ENCODE measurements around the gene MTG2. TPM values are rescaled to one million over a fixed set of nuclear protein-coding genes. Genes with fewer than 3 reads are reported as not detected.

MTG2 gene
- total and polyA plus RNA-seq, 2 of the 4 experiments (the other 2 are of a cell fraction) = 11.5 to 25.2 TPM

DNA sequence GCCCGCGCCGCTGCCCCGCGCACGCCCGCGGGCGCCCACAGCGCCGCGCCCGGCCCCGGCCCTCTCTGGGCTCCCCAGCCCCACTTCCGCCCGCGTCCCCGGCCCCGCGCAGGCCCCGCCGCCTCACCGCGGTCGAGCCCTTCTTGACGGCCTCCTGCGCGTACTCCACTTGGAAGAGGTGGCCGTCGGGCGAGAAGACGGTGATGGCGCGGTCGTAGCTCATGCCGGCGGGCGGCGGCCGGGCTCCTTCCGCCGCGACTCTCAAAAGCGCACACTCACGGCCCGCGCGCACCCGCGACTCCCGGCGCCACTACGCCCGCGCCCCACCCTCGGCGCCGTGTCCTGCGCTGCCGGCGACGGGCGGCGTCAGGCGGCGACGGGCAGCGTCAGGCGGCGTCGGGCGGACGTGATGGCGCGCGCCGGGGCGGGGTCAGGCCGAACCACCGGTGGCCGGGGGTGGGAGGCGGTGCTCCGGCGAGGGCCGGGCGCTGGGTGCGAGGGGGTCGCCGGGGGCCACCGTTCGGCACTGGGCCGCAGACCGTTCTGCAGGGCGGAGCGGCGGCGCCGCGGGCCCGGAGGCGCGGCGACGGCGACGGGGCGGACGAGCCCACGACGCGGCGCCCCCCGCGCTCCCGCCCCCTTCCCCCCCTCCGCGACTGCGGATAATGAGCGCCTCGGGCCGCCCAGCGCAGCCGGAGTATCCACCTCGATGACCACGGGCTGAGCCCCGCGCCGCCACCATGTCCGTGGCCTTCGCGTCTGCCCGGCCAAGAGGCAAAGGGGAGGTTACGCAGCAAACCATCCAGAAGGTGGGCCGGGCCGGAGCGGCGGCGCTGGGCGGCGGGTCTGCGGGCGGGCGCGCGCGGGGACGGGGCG is 39.5 kb upstream of the MTG2 start, which contains the start of the genes PSMA7 and SS18L1:
Gene PSMA7, minus strand, starts transcription at position 314 of the 876 bp plus-strand sequence. Its CDS starts 91 bp downstream, at position 223.
Gene SS18L1, plus strand, starts transcription at position 689 of the 876 bp plus-strand sequence. Its CDS starts 52 bp downstream, at position 741.
- peak within 1 kb of the TSS; percentile 71 for H2AK5ac ChIP-seq (ENCODE audit: low read depth, low read length)
- H3K27ac ChIP-seq (ENCODE audit: insufficient read depth, low read length) = peak within 1 kb of the TSS; percentile 99
- no peak for TF ChIP-seq RFX5 (IDR thresholded peaks at IDR 0.05; ENCODE audit: low read depth, low read length)
- TF ChIP-seq RAD21 (IDR thresholded peaks at IDR 0.05; ENCODE audit: low read length) = no peak
- TF ChIP-seq MXI1 (IDR thresholded peaks at IDR 0.05; ENCODE audit: borderline replicate concordance, low read depth, low read length) = 0 out of 2 replicates have a peak, but pooled peaks have one; percentile 67
- peak; percentile 86; the same call in 1 of the 2 replicates for TF ChIP-seq MAZ (IDR thresholded peaks at IDR 0.05; ENCODE audit: borderline replicate concordance, low read depth, low read length)
- peak; percentile 87 for TF ChIP-seq POLR2A (IDR thresholded peaks at IDR 0.05; ENCODE audit: low read depth, low read length)
- TF ChIP-seq NFE2L2 (IDR thresholded peaks at IDR 0.05; ENCODE audit: low read depth, low read length) = peak; percentile 37; the same call in 1 of the 2 replicates
- peak; percentile 85 for TF ChIP-seq BHLHE40 (IDR thresholded peaks at IDR 0.05; ENCODE audit: low read depth, low read length)
- no peak for TF ChIP-seq USF2 (IDR thresholded peaks at IDR 0.05; ENCODE audit: low read depth, low read length)
- H3K79me1 ChIP-seq (ENCODE audit: low read depth in 1 of 2, low read length in 2 of 2) = peaks cover 12 to 78% of the 10 kb centered on the region in 2 experiments
- H4K91ac ChIP-seq (ENCODE audit: insufficient read depth, low read depth, low read length) = peak within 1 kb of the TSS; percentile 84
- BruUV-seq (replicated peaks) = no TSS peak
- H3K18ac ChIP-seq (ENCODE audit: low read depth, low read length) = peak within 1 kb of the TSS; percentile 59; the same call in 1 of the 2 replicates
- ChIA-PET POLR2A (ENCODE audit: unreplicated experiment) (no interaction called here), CTCF (no interaction called here)
- H3K4me2 ChIP-seq (ENCODE audit: low read depth, low read length) = peak within 1 kb of the TSS; percentile 89
- H2BK5ac ChIP-seq (ENCODE audit: low read depth, low read length, poor library complexity, severe bottlenecking) = peak within 1 kb of the TSS; percentile 100
- intact Hi-C loops (cut with micrococcal nuclease) = no loop called here
- peaks cover 85% of the 10 kb centered on the region for H4K20me1 ChIP-seq (ENCODE audit: insufficient read depth, low read length)
- DNase-seq = peak; percentile 80
- peaks cover 28% of the 10 kb centered on the region for H3K36me3 ChIP-seq (ENCODE audit: control insufficient read depth, insufficient read depth, low read length)
- peak within 1 kb of the TSS; percentile 95 for H3K4me3 ChIP-seq (ENCODE audit: insufficient read depth, low read depth, low read length)
- peak within 1 kb of the TSS; percentile 93 for H3K9ac ChIP-seq (ENCODE audit: low read depth, low read length)
- H2BK20ac ChIP-seq (ENCODE audit: low read depth, low read length) = no peak within 1 kb of the TSS
- peaks cover 15% of the 10 kb centered on the region for H3K4me1 ChIP-seq (ENCODE audit: control insufficient read depth, insufficient read depth, low read length)
- peak within 1 kb of the TSS; percentile 56; the same call in 1 of the 2 replicates for H3K56ac ChIP-seq (ENCODE audit: extremely low read depth, insufficient read depth, low read length)
- peak within 1 kb of the TSS; percentile 89 for H2BK120ac ChIP-seq (ENCODE audit: low read depth, low read length)
- no peak within 1 kb of the TSS for H4K5ac ChIP-seq (ENCODE audit: low read depth, low read length)
- H3K23ac ChIP-seq (ENCODE audit: low read depth, low read length) = peak within 1 kb of the TSS; percentile 68; the same call in 1 of the 2 replicates
- ATAC-seq (ENCODE audit: low read depth) = peak; percentile 90
- no peaks in the 10 kb centered on the region for H3K27me3 ChIP-seq (ENCODE audit: control insufficient read depth, insufficient read depth, low read length)
- no peak within 1 kb of the TSS for H2BK15ac ChIP-seq (ENCODE audit: low read depth, low read length)
- H3K4ac ChIP-seq (ENCODE audit: low read depth, low read length) = peak within 1 kb of the TSS; percentile 93
- H3K9me1 ChIP-seq (ENCODE audit: insufficient read depth, low read length) = peaks cover 26% of the 10 kb centered on the region
- H2AK9ac ChIP-seq (replicated peaks; ENCODE audit: low read depth, low read length, poor library complexity) = peak within 1 kb of the TSS; percentile 99
- no peaks in the 10 kb centered on the region for H3K9me3 ChIP-seq (ENCODE audit: control insufficient read depth, insufficient read depth, low read length)
- in situ Hi-C loops (cut with MboI; ENCODE audit: low sequenced_read_pairs) = no loop called here
- peak within 1 kb of the TSS in 1 of 2 experiments; percentile 91; a peak in 2 of 4 replicates for H4K8ac ChIP-seq (ENCODE audit: low read depth in 2 of 2, low read length in 2 of 2)
- 1% methylated on average over 52 of the region's 148 CpGs; no CpG with 5 or more reads in 1 of the 2 experiments for WGBS, 2 experiments (ENCODE audit: extremely low coverage in 2 of 2, insufficient read length in 1 of 2)
- peak within 1 kb of the TSS; percentile 97 for H2AFZ ChIP-seq (replicated peaks; ENCODE audit: low read length, poor library complexity)
- dilution Hi-C loops (cut with HindIII; ENCODE audit: low sequenced_read_pairs, unreplicated experiment) = no loop called here
- peak within 1 kb of the TSS; percentile 94 for H3K14ac ChIP-seq (replicated peaks; ENCODE audit: low read depth, low read length)

Measured in IMR-90 (cell line).